GM21367 (cell line): ENCODE results near the gene FEV.

Experiments used
- ATAC-seq: cut with Tn5 transposase; IDR thresholded peaks from one replicate; pipeline ENCODE4 v1.9.1; 2021; ENCODE audit not compliant: unreplicated experiment

FEV gene

GRCh38 chr2:218979846-218980734 is 4.9 kb downstream of the FEV start:
- ATAC-seq = peak; percentile 91

GRCh38 chr2:218975060-218975777 is 9.8 kb downstream of the FEV start:
- ATAC-seq = no peak

- no peak for ATAC-seq
Observed at GRCh38 chr2:218970894-218971293, 14.1 kb downstream of the FEV start.

DNA sequence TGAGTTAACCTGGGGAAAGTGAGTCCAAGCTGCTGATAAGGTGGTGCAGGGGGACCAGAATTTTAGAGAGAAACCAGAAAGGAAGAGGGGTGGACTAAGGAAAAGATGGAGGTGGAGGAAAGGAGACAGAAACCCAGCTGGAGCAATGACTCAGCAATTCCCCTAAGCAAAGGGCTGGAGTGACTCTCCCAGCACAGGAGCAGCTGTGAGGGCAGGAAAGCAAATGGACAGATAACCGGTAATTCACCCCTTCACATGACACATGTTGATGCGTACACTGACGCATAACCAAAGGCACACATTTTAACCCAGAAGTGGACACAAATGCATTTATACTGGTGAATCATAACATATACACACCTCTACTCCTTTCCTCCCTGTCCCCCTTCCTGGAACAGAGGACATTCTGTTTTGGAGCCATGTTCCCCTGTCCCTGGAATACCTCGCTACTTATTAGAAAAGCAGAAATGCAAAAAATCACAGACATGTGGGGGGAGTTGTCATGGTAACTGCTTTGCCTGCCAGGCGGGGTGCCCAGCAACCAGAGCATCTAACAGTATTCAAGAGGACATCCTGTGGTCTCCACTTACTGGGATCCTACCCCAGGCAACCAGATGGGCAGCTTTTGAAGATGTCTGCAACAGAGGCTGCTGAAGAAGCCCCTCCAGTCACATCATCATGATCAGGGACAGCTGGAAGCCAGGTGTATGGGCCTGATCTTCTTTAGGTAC is 20.8 kb downstream of the FEV start:
- ATAC-seq = no peak

- no peak for ATAC-seq
Observed at GRCh38 chr2:218963601-218964000, 21.4 kb downstream of the FEV start.

DNA sequence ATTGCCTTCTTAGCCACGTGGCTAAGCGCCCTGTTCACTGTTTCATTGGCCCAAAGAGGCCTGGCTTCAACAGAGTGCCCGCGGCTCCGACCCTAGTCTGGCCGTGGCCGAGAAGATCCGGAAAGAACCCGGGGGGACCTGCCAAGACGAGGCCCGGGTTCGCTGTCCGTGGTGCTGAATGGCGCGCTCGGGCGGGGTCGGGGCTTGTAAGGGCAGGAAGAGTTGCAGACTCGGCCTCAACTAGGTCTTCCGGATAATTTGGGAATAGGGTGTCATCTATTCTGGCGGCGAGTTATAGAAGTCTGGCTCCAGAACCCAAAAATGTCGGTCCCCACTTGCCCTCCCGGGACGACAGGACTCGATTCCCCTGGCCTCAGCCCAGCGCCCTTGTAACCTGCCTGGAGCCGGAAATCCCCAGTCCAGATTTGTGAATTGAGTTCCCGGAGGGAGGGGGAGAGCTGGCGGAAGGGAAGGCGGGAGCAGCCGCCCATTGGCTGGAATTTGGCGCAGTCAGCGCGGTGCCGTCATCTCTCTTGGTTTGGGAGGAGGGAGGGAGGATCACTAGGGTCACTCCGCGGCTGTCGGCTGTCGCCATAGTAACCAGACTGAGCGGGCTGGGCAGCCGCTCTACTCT is 22.0 kb downstream of the FEV start:
- ATAC-seq = no peak

DNA sequence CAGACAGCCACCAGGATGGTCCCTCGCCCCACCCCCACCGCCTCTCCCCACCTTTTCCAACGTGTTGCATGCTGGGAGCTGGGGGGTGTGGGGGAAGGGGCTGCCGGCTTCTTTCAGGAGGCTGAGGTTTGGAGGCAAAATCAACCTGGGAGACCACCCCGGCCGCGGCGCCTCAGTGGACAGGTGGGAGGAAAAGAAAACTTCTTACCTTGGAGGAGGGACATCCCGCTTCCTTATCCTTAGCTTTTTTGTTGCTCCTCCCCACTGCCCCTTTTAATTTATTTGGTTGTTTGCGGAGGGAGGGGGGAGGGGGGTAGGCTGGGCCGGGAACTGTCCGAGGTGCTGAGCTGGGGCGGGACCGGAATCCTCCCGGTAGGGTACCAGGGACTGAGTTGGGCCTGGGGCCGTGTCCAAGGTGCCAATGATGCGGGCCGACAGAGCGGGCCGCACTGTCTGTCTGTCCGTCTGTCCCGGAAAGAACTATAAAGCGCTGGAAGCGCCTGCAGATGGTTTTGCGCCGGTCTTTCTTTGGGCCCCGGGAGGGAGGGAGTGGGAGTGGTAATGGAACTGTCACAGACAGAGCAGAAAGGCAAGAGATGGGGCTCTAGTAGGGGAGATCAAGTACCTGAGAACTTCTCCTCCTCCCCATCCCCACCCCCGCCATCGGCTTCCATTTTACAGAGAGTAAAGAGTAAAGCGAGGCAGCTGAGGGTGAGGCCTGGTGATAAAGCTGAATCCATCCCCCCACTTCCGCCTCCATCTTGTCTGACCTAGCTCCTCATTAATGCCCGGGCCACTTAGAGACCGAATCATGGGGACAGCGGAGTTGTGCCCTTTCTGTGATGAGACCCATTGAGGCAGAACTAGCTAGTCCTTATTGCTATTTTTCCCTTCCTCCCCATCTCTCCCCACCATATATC is 23.1 kb downstream of the FEV start:
- no peak for ATAC-seq

- no peak for ATAC-seq
Observed at GRCh38 chr2:218961229-218961628, 23.8 kb downstream of the FEV start.

GRCh38 chr2:218960309-218961165 is 24.4 kb downstream of the FEV start:
- ATAC-seq = no peak

DNA sequence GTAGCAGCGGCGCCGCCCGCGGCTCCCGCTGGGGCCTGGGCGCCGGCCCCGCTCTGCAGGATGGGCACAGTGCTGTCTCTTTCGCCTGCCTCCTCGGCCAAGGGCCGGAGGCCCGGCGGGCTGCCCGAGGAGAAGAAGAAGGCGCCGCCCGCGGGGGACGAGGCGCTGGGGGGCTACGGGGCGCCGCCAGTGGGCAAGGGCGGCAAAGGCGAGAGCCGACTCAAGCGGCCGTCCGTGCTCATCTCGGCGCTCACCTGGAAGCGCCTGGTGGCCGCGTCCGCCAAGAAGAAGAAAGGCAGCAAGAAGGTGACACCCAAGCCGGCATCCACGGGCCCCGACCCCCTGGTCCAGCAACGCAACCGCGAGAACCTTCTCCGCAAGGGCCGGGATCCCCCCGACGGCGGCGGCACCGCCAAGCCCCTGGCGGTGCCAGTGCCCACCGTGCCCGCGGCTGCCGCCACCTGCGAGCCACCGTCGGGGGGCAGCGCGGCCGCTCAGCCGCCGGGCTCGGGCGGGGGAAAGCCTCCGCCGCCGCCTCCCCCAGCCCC is 25.1 kb downstream of the FEV start:
- ATAC-seq = no peak

DNA sequence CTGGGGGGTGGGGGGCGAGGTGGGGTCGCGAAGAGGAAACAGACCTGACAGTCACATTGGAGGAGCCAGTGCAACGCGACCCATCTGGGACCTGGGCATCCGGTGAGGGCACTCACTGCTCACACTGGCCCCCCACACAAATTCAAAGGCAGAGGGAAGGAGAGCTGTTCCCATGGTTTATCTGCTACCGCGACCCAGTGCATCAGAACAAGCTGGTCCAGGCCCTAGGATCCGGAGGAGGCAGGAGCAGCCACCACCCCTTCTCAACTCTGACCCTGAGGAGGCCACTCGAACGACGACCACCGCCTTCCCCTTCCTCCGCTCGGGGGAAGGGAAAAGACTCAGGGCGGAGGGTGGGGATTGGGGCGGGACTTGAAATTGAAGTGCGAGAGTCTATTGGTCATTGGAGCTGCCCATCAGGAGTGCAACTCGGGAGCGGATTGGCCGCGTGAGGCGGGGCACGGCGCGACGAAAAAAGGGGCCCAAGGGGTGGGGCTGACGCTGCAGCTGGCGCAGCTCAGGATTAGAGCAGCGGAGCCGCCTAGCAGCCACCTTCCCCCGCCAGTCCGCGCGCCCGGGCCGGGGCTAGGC is 25.7 kb downstream of the FEV start, which contains the start of gene CDK5R2:
CDK5R2 (plus strand) TSS at position 526 of the 591 bp plus-strand sequence. CDS start 155 bp downstream, outside the sequence.
- peak; percentile 92 for ATAC-seq

DNA sequence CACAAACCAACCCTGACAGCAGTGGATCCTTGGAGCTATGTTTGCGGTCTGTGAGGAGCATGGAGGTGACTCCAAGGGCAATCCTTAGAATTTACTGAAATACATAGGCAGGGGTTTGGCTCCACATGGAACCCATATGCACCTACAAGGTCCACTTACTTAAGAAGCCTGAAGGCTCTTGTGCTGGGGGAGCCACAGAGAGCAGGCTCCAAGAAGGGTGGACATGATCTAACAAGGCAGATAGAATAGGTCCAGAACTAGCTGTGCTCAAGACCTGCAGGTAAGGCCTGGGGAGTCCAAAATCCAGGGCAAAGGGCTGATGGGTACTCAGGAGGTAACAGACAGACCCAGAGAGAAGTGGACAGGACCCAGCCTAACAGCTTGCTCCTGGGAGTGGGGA is 26.7 kb downstream of the FEV start:
- ATAC-seq = no peak

- ATAC-seq = no peak
Observed at GRCh38 chr2:218957671-218958070, 27.3 kb downstream of the FEV start.

DNA sequence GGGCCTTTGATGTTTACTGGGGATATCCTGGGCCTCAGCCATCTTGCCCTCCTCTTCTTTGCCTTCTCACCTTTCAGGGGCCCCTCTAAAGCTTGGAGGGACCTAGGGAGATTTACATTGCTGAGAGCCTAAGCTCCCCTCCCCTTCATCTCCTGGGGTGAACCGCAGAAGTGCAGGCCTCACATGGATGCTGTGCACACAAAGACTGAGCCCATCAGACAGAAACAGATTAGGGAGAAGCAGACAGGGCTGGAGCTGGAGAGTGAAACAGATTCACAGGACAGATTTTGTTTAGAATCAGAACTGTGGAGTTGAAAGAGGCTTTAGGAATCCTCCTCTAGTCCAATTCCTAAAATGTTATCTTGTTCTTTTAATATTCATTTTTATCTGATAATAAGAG is 28.9 kb downstream of the FEV start:
- no peak for ATAC-seq

GRCh38 chr2:218954541-218955300 is 30.3 kb downstream of the FEV start:
- no peak for ATAC-seq

DNA sequence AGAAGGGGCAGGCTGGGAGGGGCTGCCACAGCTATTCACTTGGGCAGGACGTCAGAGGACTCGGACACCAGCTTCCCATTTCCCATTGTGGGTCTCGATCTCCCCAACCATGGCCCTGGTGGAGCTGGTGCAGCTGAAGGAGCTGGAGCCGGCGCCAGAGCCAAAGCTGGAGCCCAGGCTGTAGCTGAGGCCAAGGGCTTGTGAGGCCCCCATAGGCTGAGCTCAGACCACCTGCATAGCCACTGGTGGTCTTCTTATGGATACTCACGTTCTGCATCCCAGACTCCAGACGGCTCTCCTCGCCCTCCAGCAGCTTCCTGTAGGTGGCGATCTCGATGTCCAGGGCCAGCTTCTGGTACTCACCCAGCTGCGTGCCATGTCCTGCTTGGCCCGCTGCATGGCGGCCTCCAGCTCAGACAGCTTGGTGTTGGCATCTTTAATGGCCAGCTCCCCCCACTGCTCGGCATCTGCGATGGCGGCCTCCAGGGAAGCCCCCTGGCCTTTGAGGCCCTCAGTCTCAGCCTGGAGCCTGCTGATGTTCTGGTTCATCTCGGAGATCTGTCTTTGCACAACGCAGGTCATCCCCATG is 31.5 kb downstream of the FEV start:
- ATAC-seq = no peak

GRCh38 chr2:218952160-218952559 is 32.8 kb downstream of the FEV start:
- ATAC-seq = no peak
